CD4-positive, alpha-beta T cell treated with Interleukin-6 at 100 ng/mL for 8 hours (primary cell): ENCODE results near the gene CHCHD4.
"Not testable (repeated sequence)": the region's sequence is repeated elsewhere in the genome, so short reads cannot be mapped to it uniquely, and the experiment has no call there.

ENCODE experiments used
- DNase-seq: peaks from one replicate; pipeline ENCODE4 v3.0.0-alpha.2; 2020; ENCODE audit warnings: mixed read lengths, low spot score

CHCHD4 gene

GRCh38 chr3:14119651-14120050 is 5.0 kb downstream of the CHCHD4 start:
- DNase-seq: no peak

GRCh38 chr3:14118400-14119381 is 6.0 kb downstream of the CHCHD4 start:
- DNase-seq: no peak

DNA sequence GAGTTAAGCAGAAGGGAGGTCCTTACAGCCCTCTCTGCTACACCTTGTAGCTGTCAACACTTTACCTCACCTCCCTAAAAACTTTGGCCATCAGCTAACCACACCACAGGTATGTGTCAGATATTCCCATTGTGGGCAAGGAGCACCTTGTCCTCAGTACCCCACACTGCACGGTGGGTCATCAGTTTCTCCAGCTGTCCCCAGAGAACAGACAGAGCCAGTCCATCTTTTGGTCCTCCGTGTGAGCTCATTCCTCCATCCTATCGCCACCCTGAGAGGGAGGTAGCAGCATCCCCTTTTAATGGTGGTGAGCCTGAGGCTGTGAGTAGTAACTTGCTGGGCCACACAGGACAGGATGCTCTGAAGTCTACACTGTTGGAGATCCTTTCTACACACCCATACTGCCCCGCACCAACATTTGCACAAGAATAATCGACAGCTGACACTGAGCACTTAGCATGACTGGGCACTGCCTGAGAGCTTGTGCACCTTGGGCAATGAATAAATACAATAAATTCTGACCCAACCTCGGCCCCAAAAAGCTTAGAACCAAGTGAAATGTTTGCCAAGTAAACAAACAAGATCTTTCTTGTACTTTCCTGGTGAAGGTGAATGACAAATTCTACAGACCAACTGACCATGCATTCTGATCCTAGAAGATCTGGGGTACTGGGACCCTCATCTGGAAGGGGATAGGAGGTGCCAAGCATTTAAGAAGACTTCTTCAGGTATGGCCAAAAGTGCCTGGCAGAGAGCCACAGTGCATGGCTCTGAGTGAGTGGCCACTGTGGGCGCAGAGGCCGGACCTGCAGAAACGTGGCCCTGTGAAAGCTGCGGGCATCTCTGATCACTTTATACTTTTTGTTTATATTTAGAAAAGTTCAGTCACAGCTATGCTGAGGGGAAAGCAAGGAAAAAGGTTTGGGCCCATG is 6.9 kb downstream of the CHCHD4 start:
- no peak for DNase-seq

DNA sequence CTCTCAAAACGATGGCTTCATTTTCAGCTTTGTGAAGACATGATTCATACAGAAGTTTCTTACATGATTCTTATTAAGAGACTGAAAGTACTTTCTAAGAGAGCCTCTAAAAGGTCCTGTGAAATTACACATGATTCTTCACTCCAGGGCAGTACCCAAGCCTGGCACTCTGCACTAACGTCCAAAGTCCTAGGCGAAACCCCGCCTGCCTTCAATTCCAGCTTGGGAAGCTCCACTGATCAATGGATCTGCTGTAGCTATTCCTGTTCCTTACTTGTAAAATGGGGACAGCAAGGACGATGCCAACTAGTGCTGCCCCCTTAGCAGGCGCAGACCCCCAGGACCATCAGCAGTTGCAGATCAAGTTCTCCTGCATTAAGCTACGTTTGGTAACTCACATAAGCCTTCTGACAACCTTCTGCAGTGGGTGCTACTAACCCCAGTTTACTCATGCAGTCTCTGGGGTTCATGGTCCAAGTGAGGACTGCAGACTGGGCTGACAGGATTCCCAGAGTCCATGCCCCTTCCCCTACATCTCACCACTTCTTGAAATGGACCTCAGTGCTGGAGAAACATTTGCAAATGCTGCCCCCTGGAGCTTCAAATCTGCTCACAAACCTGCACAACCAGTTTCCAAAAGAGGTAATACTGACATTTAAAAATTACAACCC is 10.6 kb downstream of the CHCHD4 start:
- no peak for DNase-seq

GRCh38 chr3:14110699-14111098 is 14.0 kb downstream of the CHCHD4 start:
- DNase-seq: no peak

GRCh38 chr3:14109821-14110220 is 14.8 kb downstream of the CHCHD4 start:
- not testable (repeated sequence) for DNase-seq

DNA sequence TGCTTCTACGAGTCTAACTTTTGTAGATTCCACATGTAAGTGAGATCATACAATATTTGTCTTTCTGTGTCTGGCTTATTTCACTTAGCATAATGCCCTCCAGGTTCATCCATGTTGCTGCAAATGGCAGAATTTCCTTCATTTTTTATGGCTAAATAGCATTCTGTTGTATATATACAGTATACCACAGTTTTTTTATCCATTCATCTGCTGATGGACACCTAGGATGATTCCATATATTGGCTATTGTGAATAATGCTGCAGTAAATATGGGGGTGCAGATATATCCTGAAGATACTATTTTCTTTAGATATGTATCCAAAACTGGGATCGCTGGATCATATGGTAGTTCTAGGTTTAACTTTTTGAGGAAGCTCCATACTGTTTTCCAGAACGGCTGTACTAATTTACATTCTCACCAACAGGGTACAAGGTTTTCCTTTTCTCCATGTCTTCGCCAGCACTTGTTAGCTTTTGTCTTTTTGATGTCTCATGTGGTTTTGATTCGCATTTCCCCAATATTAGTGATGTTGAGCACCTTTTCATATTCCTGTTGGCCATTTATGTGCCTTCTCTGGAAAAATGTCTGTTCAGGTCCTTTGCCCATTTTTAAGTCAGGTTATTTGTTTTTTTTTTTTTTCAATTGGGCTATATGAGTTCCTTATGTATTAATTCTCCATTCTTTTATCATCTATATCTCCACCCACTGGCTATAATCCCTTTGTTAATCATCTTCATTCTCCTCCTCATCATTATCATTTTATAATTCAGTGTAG is 26.9 kb downstream of the CHCHD4 start:
- DNase-seq: no peak

DNA sequence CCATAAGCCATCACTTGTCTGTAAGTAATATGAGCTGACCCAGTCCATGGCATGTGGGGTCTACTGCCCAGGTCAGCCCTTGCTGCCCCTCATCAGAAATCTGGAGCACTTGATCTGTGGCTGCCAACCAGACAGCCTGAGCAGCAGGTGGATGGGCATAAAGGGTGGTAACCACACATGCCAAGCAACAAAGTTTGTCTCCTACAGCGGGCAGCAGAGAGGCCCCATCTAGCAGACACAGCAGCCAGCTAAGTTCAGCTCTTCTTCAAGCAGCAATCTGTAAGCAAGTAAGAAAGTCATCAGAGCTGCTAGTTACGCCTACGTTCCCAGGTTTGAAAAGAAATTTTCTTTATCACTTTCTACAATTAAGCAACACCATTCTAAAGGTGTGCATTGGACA is 27.9 kb downstream of the CHCHD4 start:
- DNase-seq: no peak

DNA sequence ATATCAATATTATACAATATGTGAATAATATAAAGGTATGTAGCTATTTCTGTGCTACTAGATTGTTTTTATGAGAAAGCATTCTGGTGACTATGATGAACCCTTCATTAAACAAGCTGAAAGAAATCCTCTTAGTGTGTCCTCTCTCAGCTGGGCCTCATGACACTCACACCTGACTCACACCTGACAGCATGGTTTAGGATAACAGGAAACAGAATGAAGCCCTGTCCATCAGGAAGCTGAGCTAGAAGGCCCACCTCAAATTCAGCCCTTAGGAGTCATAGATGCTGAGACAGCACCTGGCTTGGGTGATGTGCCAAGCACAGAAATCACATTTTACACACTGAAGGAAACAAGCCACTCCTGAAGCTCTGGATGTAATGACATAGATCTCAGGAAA is 30.8 kb downstream of the CHCHD4 start:
- DNase-seq: no peak

DNA sequence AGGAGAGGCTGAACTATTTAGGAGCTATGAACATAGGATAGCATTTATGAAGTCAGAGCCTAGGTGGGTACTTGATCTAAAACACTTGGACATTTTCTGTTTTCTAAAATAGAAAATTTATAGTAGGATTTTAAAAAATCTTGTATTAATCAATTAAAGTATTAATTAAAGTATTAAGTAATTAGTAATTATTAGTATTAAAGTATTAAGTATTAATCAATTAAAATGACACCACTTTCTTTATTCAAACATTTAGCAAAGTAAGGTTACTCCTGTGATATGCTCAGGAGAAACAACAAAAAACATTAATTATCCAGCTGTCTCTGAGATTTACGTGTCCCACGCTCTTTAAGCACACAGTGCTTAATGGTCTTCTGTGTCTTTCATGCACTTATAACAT is 32.2 kb downstream of the CHCHD4 start:
- DNase-seq: no peak

DNA sequence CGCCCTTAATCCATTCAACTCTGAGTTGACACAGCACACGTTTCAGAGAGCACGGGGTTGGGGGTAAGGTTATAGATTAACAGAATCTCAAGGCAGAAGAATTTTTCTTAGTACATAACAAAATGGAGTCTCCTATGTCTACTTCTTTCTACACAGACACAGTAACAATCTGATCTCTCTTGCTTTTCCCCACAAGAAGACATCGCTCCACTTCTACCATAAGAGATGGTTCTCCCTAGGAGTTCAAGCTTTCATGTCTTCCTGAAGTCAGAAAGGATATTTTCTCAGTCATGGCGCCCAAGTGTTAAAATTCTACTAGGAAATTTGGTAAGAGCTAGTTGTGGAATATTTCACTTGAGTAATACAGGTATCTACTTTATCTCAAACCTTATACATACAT is 32.7 kb downstream of the CHCHD4 start:
- not testable (repeated sequence) for DNase-seq

DNA sequence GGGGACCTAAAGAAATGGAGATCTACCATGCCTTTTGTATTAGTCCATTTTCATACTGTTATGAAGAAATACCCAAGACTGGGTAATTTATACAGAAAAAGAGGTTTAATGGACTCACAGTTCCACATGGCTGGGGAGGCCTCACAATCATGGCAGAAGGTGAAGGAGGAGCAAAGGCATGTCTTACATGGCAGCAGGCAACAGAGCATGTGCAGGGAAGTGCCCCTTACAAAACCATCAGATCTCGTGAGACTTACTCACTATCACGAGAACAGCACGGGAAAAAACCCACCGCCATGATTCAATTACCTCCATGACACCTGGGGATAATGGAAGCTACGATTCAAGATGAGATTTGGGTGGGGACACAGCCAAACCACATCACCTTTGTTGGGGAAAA is 37.2 kb downstream of the CHCHD4 start:
- not testable (repeated sequence) for DNase-seq

DNA sequence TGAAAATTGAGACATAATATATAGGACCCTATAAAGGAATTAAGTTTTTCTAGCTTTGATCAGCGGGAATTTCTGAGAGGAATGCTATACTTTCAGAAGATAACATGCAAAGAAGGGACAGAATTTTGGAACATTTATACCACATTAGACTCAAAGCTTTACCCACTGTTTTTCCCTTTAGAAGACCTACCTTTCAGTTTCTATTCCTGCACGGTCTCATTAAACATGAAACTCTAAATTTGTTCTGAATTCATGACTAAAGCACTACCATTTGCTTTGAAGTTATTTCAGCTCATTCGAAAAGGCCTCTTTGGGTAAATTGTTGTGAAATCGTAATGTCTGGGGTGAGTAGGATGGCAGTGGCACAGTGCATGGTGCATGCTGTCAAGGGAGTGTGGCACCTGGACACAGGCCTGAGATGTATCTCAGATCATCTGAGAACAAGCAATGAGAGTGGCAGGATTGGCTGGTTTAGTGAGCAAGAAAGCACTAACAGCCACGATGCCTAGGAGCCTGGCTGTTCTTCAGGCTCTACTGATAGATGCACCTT is 42.5 kb downstream of the CHCHD4 start:
- no peak for DNase-seq

GRCh38 chr3:14077310-14077709 is 47.4 kb downstream of the CHCHD4 start:
- no peak for DNase-seq

- DNase-seq: not testable (repeated sequence)
Measured at GRCh38 chr3:14075233-14075632, 49.4 kb downstream of the CHCHD4 start.

GRCh38 chr3:14064910-14065309 is 59.8 kb downstream of the CHCHD4 start:
- no peak for DNase-seq

GRCh38 chr3:14063152-14063551 is 61.5 kb downstream of the CHCHD4 start:
- DNase-seq: no peak
